HT-29 (cell line): Measurements from ENCODE around the gene TRAK1. TPM values are rescaled to one million over a fixed set of nuclear protein-coding genes. Genes with fewer than 3 reads are reported as not detected.

Experiments
- DNase-seq: peaks from one replicate; pipeline ENCODE4 v3.0.0-alpha.2; 2015; ENCODE audit warnings: low spot score
- total RNA-seq: library from RNA; depleted of rRNA; stranded (reverse); fragments of >200 nt; shearing (Covaris generic); gene quantifications from 2 replicates; pipeline ENCODE4 v1.2.3, GENCODE V29; 2014

Gene TRAK1
- total RNA-seq, 1 experiment from 2014 or later: 186 TPM

GRCh38 chr3:42068303-42069088 is 22.7 kb upstream of the TRAK1 start:
- no peak for DNase-seq

- no peak for DNase-seq
These were observed 21.1 kb upstream of the TRAK1 start for GRCh38 chr3:42070089-42070488.

GRCh38 chr3:42070524-42070923 is 20.6 kb upstream of the TRAK1 start:
- DNase-seq: no peak

GRCh38 chr3:42071904-42072812 is 19.0 kb upstream of the TRAK1 start:
- DNase-seq: peak; percentile 45

- DNase-seq: no peak
These were observed 18.3 kb upstream of the TRAK1 start for GRCh38 chr3:42072831-42073301.

- no peak for DNase-seq
These were observed 13.4 kb upstream of the TRAK1 start for GRCh38 chr3:42077785-42078184.

- no peak for DNase-seq
These were observed 12.5 kb upstream of the TRAK1 start for GRCh38 chr3:42078677-42079076.

GRCh38 chr3:42079701-42080452 is 11.3 kb upstream of the TRAK1 start:
- peak; percentile 51 for DNase-seq

GRCh38 chr3:42080453-42080872 is 10.7 kb upstream of the TRAK1 start:
- DNase-seq: peak; percentile 86

- DNase-seq: no peak
These were observed 9.2 kb upstream of the TRAK1 start for GRCh38 chr3:42081838-42082473.

- DNase-seq: no peak
These were observed 6.6 kb upstream of the TRAK1 start for GRCh38 chr3:42084586-42084985.

GRCh38 chr3:42085641-42086376 is 5.3 kb upstream of the TRAK1 start:
- no peak for DNase-seq

GRCh38 chr3:42088803-42089530 is 2.2 kb upstream of the TRAK1 start:
- DNase-seq: no peak

- no peak for DNase-seq
These were observed 849 bp downstream of the TRAK1 start for GRCh38 chr3:42092006-42092405.

GRCh38 chr3:42094128-42094527 is 3.0 kb downstream of the TRAK1 start:
- no peak for DNase-seq

- DNase-seq: no peak
These were observed 3.7 kb downstream of the TRAK1 start for GRCh38 chr3:42094691-42095391.

- DNase-seq: no peak
These were observed 4.4 kb downstream of the TRAK1 start for GRCh38 chr3:42095540-42095939.

GRCh38 chr3:42096796-42097565 is 5.8 kb downstream of the TRAK1 start:
- no peak for DNase-seq
